Skeletal muscle cell (primary cell): ENCODE data around the gene C10orf95.

Experiments
- DNase-seq: peaks from one replicate; pipeline ENCODE4 v3.0.0-alpha.2; 2010; ENCODE audit warnings: low read depth
- H3K4me3 ChIP-seq: 2 replicates; pipeline ENCODE4 v1.5.1; 2011; ENCODE audit warnings: low read depth, mild to moderate bottlenecking, control low read depth, low read length, moderate library complexity

The C10orf95 gene

GRCh38 chr10:102437515-102437914 lies 13.8 kb downstream of the C10orf95 start:
- DNase-seq = no peak
- H3K4me3 ChIP-seq = no peak overlapping the region

GRCh38 chr10:102436312-102436711 lies 15.0 kb downstream of the C10orf95 start:
- DNase-seq = no peak
- peak overlapping the region; percentile 47 for H3K4me3 ChIP-seq

GRCh38 chr10:102435529-102436233 lies 15.7 kb downstream of the C10orf95 start:
- H3K4me3 ChIP-seq = peak overlapping the region; percentile 47
- DNase-seq = no peak

GRCh38 chr10:102435133-102435497 lies 16.2 kb downstream of the C10orf95 start:
- H3K4me3 ChIP-seq = peak overlapping the region; percentile 29
- no peak for DNase-seq

- no peak for DNase-seq
- no peak overlapping the region for H3K4me3 ChIP-seq
These were observed 16.8 kb downstream of the C10orf95 start for GRCh38 chr10:102434394-102435132.

- no peak overlapping the region for H3K4me3 ChIP-seq
- DNase-seq = no peak
These were observed 17.7 kb downstream of the C10orf95 start for GRCh38 chr10:102433619-102434046.

- peak; percentile 90 for DNase-seq
These were observed 19.0 kb downstream of the C10orf95 start, which contains the start of gene CUEDC2 for GRCh38 chr10:102432162-102432950. Gene CUEDC2 (minus strand): TSS chr10:102432574. CDS start chr10:102425188, 7,386 bp downstream.

GRCh38 chr10:102431452-102432124 lies 19.8 kb downstream of the C10orf95 start:
- H3K4me3 ChIP-seq = peak overlapping the region; percentile 90
- DNase-seq = no peak

More at GRCh38 chr10:102432162-102432950, 19.0 kb downstream of the C10orf95 start, which contains the start of gene CUEDC2:
- H3K4me3 ChIP-seq = peak within 1 kb of the TSS; percentile 90

- DNase-seq = no peak
- no peak overlapping the region for H3K4me3 ChIP-seq
These were observed 21.9 kb downstream of the C10orf95 start for GRCh38 chr10:102429468-102429867.

GRCh38 chr10:102426803-102427287 lies 24.5 kb downstream of the C10orf95 start:
- H3K4me3 ChIP-seq = no peak overlapping the region
- DNase-seq = no peak

GRCh38 chr10:102425444-102425843 lies 25.9 kb downstream of the C10orf95 start:
- no peak overlapping the region for H3K4me3 ChIP-seq
- DNase-seq = no peak

GRCh38 chr10:102424916-102425315 lies 26.4 kb downstream of the C10orf95 start:
- DNase-seq = no peak
- H3K4me3 ChIP-seq = no peak overlapping the region

GRCh38 chr10:102424145-102424544 lies 27.2 kb downstream of the C10orf95 start:
- no peak overlapping the region for H3K4me3 ChIP-seq
- no peak for DNase-seq

GRCh38 chr10:102423372-102423968 lies 27.9 kb downstream of the C10orf95 start:
- no peak for DNase-seq

GRCh38 chr10:102422545-102423129 lies 28.7 kb downstream of the C10orf95 start:
- no peak for DNase-seq
- peak overlapping the region; percentile 93 for H3K4me3 ChIP-seq

More at GRCh38 chr10:102423372-102423968, 27.9 kb downstream of the C10orf95 start:
- no peak overlapping the region for H3K4me3 ChIP-seq

- DNase-seq = no peak
- H3K4me3 ChIP-seq = peak overlapping the region; percentile 93
These were observed 29.4 kb downstream of the C10orf95 start for GRCh38 chr10:102421757-102422512.

- H3K4me3 ChIP-seq = peak overlapping the region; percentile 93
- no peak for DNase-seq
These were observed 29.9 kb downstream of the C10orf95 start for GRCh38 chr10:102421507-102421756.
